Mucosa of descending colon (tissue), 3 donors: Measurements from ENCODE around the gene MXRA7. TPM values are rescaled to one million over a fixed set of nuclear protein-coding genes. Genes with fewer than 3 reads are reported as not detected.

Experiments
- ATAC-seq: fragments of 200-7000 bp; cut with Tn5 transposase; one replicate; pipeline ENCODE4 v1.9.1; 2020; ENCODE audit warnings: mild to moderate bottlenecking, moderate library complexity
- DNase-seq, 3 donors: peaks; one replicate each; pipeline ENCODE4 v3.0.0-alpha.2; 2020
- H3K36me3 ChIP-seq: fragments of 200-600 bp; one replicate; pipeline ENCODE4 v1.8.0; 2021; ENCODE audit warnings: low read depth, mild to moderate bottlenecking
- H3K4me1 ChIP-seq: fragments of 200-600 bp; one replicate; pipeline ENCODE4 v1.8.0; 2021; ENCODE audit warnings: low read depth, mild to moderate bottlenecking
- H3K4me3 ChIP-seq: fragments of 200-600 bp; one replicate; pipeline ENCODE4 v1.8.0; 2021; ENCODE audit warnings: mild to moderate bottlenecking
- H3K9me3 ChIP-seq: fragments of 200-600 bp; one replicate; pipeline ENCODE4 v1.8.0; 2021; ENCODE audit warnings: mild to moderate bottlenecking
- CTCF ChIP-seq: fragments of 200-600 bp; IDR thresholded peaks from one replicate; pipeline ENCODE4 v1.8.0; 2022; ENCODE audit warnings: antibody characterized with exemption, mild to moderate bottlenecking
- intact Hi-C, 2 donors: fragments of 100-400 bp; cut with DNase I in 1 of 2; cut with micrococcal nuclease in 1 of 2; formaldehyde crosslinking; loops; one replicate each; pipeline versions ENCODE4 v1.11.0 to v1.11.1; 2022; cut with DNase I, micrococcal nuclease
- microRNA-seq: library from miRNA; unstranded; fragments of <30 nt; microRNA quantifications from one replicate; pipeline ENCODE4, GENCODE V29; 2019
- total RNA-seq, 3 donors: library from RNA; stranded (reverse); fragmentation: NEBNext Ultra II Directional in 2 of 3; extraction: Animal tissue kit (Norgen Biotek cat#: 25700) in 2 of 3; gene quantifications; one replicate each; pipeline versions ENCODE4 v1.2.1 to v1.2.4, GENCODE V29; 2021 to 2023
- donor health status: DM: no; HTN: no; CAD: no; lungs with moderate emphysema.
- donor health status: DM: no; HTN: no; CAD: no.
- donor health status: DM: no; HTN: yes; CAD: no.

Gene MXRA7
- total RNA-seq, 3 donors from 2014 or later: 11.4 to 214 (median 24.5) TPM

DNA sequence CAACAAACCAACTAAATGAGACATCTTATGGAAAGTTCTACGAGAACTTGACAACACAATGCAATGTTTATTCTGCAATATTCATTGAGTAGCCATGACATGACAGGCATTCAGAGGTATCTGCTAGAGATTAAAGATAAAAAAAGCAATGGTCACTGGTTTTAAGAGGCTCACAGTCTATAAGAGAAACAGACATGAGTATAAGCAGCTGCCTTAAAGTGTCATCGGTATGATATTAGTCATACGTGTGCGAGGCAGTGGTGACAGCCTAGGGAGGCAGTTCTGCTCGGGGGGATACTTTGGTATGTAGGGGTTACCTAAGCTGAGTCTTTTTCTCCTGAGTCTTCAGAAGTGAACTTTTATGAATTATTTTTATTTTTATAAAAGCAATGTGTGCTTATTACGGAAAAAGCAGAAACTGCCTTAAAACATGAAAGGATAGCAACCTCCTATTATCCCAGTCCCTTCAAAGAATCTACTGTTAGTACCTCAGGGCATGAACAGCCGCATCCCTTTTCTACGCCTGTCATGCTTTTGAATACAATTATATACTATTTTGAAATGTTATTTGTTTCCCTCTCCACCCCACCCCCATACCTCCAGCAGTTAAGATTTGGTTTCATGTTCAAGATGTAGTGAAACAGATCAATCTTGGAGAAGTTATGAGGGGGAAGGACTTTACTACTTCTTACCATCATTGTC is 75.0 kb downstream of the MXRA7 start:
- no peak for TF ChIP-seq CTCF
- no peak overlapping the region for H3K4me3 ChIP-seq
- intact Hi-C loops: no loop called here
- DNase-seq: no peak
- H3K9me3 ChIP-seq: no peaks in the 10 kb centered on the region
- peaks cover 9% of the 10 kb centered on the region for H3K4me1 ChIP-seq
- ATAC-seq: no peak
- H3K36me3 ChIP-seq: no peaks in the 10 kb centered on the region

- Histone ChIP-seq H3K4me3 (no peak overlapping the region), H3K9me3 (no peaks in the 10 kb centered on the region), H3K4me1 (peaks cover 5% of the 10 kb centered on the region), H3K36me3 (no peaks in the 10 kb centered on the region)
- intact Hi-C loops: no loop called here
- ATAC-seq: no peak
- DNase-seq: no peak
- no peak for TF ChIP-seq CTCF
Measured at GRCh38 chr17:76635039-76635438, 75.7 kb downstream of the MXRA7 start.

GRCh38 chr17:76633628-76634328 is 77.0 kb downstream of the MXRA7 start:
- Histone ChIP-seq H3K9me3 (no peaks in the 10 kb centered on the region), H3K36me3 (no peaks in the 10 kb centered on the region), H3K4me3 (no peak overlapping the region), H3K4me1 (peaks cover 5% of the 10 kb centered on the region)
- DNase-seq (no peak), ATAC-seq (peak; percentile 27)
- TF ChIP-seq CTCF: no peak
- intact Hi-C loops: no loop called here

DNA sequence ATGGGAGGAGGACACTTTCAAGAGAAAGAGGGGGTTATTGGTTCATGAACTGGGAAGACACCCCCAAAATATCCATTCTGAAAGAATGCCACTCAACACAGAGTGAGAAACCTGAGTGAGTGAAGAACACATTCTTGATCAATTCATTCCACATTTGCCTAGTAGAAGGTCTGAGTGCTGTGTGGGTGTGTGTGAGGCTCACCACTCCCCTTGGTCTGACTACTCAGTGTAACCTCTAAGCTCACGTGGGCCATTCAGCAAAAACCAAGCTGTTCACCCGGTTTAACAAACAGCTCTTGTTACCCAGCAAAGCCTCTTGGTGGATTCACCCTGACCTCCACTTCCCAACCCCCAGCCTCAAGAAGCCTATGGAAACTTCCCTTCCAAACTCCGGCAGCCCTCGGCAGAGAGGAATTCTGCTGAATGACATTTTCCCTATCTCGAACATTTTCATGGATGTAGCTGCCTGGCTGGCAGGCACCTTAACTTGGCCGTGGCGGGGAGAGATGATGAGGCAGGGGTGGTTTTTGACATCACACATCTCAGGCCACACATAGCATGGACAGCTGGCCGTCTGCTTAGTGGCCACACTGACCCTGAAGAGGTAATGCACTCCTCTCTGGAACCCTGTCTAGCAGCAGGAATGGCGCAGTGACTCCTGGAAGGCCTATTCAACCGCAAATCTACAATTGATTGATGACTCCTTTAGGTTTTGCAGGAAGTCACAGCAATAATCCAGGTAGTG is 78.8 kb downstream of the MXRA7 start:
- peaks cover 5% of the 10 kb centered on the region for H3K4me1 ChIP-seq
- intact Hi-C loops: no loop called here

GRCh38 chr17:76630151-76630550 is 80.6 kb downstream of the MXRA7 start:
- H3K4me1 ChIP-seq: peaks cover 5% of the 10 kb centered on the region

More for the DNA sequence above, 78.8 kb downstream of the MXRA7 start:
- TF ChIP-seq CTCF: no peak
- Histone ChIP-seq H3K4me3 (no peak overlapping the region), H3K36me3 (no peaks in the 10 kb centered on the region), H3K9me3 (no peaks in the 10 kb centered on the region)
- DNase-seq: no peak
- peak; percentile 35 for ATAC-seq

More at GRCh38 chr17:76630151-76630550, 80.6 kb downstream of the MXRA7 start:
- no peaks in the 10 kb centered on the region for H3K36me3 ChIP-seq
- no peaks in the 10 kb centered on the region for H3K9me3 ChIP-seq
- no peak overlapping the region for H3K4me3 ChIP-seq
- no peak for TF ChIP-seq CTCF
- intact Hi-C loops: no loop called here
- no peak for DNase-seq
- peak; percentile 24 for ATAC-seq

Small RNA genes lying within 50 kb of the gene (microRNA-seq; reads per million reads assigned to microRNA genes)
- 0.93 reads per million for gene MIR636

Other genes starting within 250 kb of the MXRA7 start
- gene AANAT, start 243.4 kb downstream of the MXRA7 start, total RNA-seq: not detected
- gene RHBDF2, start 209.5 kb downstream of the MXRA7 start, total RNA-seq: 10 to 100 TPM; 11.2 to 20.8 (median 18.9) TPM
- gene CYGB, start 173.3 kb downstream of the MXRA7 start, total RNA-seq: 10 to 100 TPM; 10.6 to 24.0 (median 15.1) TPM
- 1 to 10 TPM; 1.0 to 4.8 (median 1.6) TPM for gene PRCD, start 170.9 kb downstream of the MXRA7 start, total RNA-seq
- 10 to 100 TPM in 1 of 3 donors, 1 to 10 TPM in 2; 3.7 to 11.1 (median 4.3) TPM for gene ST6GALNAC2, start 125.1 kb downstream of the MXRA7 start, total RNA-seq
- gene ST6GALNAC1, start 67.2 kb downstream of the MXRA7 start, total RNA-seq: 100 to 1,000 TPM in 2 of 3 donors, 10 to 100 TPM in 1; 90.2 to 363 (median 336) TPM
- gene JMJD6, start 15.6 kb upstream of the MXRA7 start, total RNA-seq: 10 to 100 TPM; 27.0 to 56.3 (median 30.3) TPM
- gene METTL23, start 15.9 kb upstream of the MXRA7 start, total RNA-seq: 10 to 100 TPM; 22.5 to 30.4 (median 28.7) TPM
- gene SRSF2, start 26.4 kb upstream of the MXRA7 start, total RNA-seq: 100 to 1,000 TPM; 130 to 166 (median 134) TPM
- gene MFSD11, start 27.2 kb upstream of the MXRA7 start, total RNA-seq: 10 to 100 TPM; 31.2 to 38.2 (median 33.2) TPM
- gene MGAT5B, start 157.4 kb upstream of the MXRA7 start, total RNA-seq: under 1 TPM; 0.17 to 0.65 (median 0.44) TPM